Activated CD4-positive, CD25-positive, alpha-beta regulatory T cell (primary cell): Measurements from ENCODE around the gene ZDHHC11B.
A peak's percentile ranks its signal among the peaks of the same experiment; 100 is the strongest.
"Not testable (repeated sequence)": the region's sequence is repeated elsewhere in the genome, so short reads cannot be mapped to it uniquely, and the experiment has no call there.

ENCODE experiments used
- DNase-seq, 4 experiments: peaks; one replicate each; lab custom pipeline; 2025; lab: John Stamatoyannopoulos, UW

ZDHHC11B gene

GRCh38 chr5:784428-785177, at the start of gene ZDHHC11B:
ZDHHC11B (minus strand) TSS chr5:784729; CDS start chr5:766919, 17,810 bp downstream.
- peak; percentile 71 to 86 (median 80) for DNase-seq

- DNase-seq: not testable (repeated sequence)
These were observed 49.5 kb upstream of the ZDHHC11B start for GRCh38 chr5:834013-834412.

- not testable (repeated sequence) for DNase-seq
These were observed 43.7 kb upstream of the ZDHHC11B start for GRCh38 chr5:828194-828593.

- not testable (repeated sequence) for DNase-seq
These were observed 41.0 kb upstream of the ZDHHC11B start for GRCh38 chr5:825544-825943.

GRCh38 chr5:821504-821903, 37.0 kb upstream of the ZDHHC11B start:
- no peak for DNase-seq

- DNase-seq: no peak
These were observed 35.7 kb upstream of the ZDHHC11B start for GRCh38 chr5:820245-820644.

GRCh38 chr5:819078-819477, 34.5 kb upstream of the ZDHHC11B start:
- DNase-seq: no peak

- DNase-seq: no peak
These were observed 31.6 kb upstream of the ZDHHC11B start for GRCh38 chr5:816176-816575.

GRCh38 chr5:815449-815848, 30.9 kb upstream of the ZDHHC11B start:
- no peak for DNase-seq

GRCh38 chr5:813575-813974, 29.0 kb upstream of the ZDHHC11B start:
- not testable (repeated sequence) for DNase-seq

GRCh38 chr5:811384-811783, 26.9 kb upstream of the ZDHHC11B start:
- DNase-seq: not testable (repeated sequence)

- not testable (repeated sequence) for DNase-seq
These were observed 23.4 kb upstream of the ZDHHC11B start for GRCh38 chr5:807719-808514.

GRCh38 chr5:801472-801871, 16.9 kb upstream of the ZDHHC11B start:
- DNase-seq: no peak

- not testable (repeated sequence) for DNase-seq
These were observed 16.5 kb upstream of the ZDHHC11B start for GRCh38 chr5:801055-801454.

GRCh38 chr5:798505-799138, 14.1 kb upstream of the ZDHHC11B start:
- DNase-seq: not testable (repeated sequence)

GRCh38 chr5:797986-798385, 13.5 kb upstream of the ZDHHC11B start:
- not testable (repeated sequence) for DNase-seq

GRCh38 chr5:795873-796272, 11.3 kb upstream of the ZDHHC11B start:
- not testable (repeated sequence) for DNase-seq

GRCh38 chr5:794948-795347, 10.4 kb upstream of the ZDHHC11B start:
- DNase-seq: not testable (repeated sequence)

GRCh38 chr5:788703-789102, 4.2 kb upstream of the ZDHHC11B start:
- not testable (repeated sequence) for DNase-seq

- DNase-seq: not testable (repeated sequence)
These were observed 3.3 kb upstream of the ZDHHC11B start for GRCh38 chr5:787857-788233.

GRCh38 chr5:787224-787856, 2.8 kb upstream of the ZDHHC11B start:
- DNase-seq: not testable (repeated sequence)

GRCh38 chr5:785181-785705, 714 bp upstream of the ZDHHC11B start:
- DNase-seq: not testable (repeated sequence)
